HG03521 (cell line): ENCODE data around the gene TCOF1.
A peak's percentile ranks its signal among the peaks of the same experiment; 100 is the strongest.

Source experiments
- ATAC-seq: cut with Tn5 transposase; IDR thresholded peaks from one replicate; pipeline ENCODE4 v1.9.1; 2021; ENCODE audit warnings: mild to moderate bottlenecking, moderate library complexity; ENCODE audit not compliant: unreplicated experiment

The TCOF1 gene

GRCh38 chr5:150401376-150402228 is 44.1 kb downstream of the TCOF1 start:
- ATAC-seq, result no peak

GRCh38 chr5:150402229-150402773 is 44.8 kb downstream of the TCOF1 start:
- no peak for ATAC-seq

DNA sequence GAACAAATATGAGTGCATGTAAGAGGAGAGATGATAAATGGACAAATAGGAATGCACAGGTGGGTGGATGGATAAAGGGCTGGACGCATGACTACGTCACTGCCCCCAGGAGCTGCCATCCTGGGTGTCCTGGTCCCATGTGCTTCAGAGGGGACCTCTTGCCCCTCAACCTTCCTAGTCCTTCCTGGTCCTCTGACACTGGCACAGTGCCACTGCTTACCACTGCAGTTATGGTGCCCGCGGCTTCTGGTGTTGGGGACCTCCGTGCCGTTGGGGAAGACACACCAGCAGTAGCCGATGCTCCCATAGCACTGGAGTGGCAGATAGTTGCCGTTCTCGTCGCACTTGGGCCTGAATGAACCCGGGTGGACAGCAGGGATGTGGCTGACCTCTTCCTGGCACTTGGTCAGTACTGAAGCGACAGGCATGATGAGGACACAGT is 45.4 kb downstream of the TCOF1 start:
- ATAC-seq, result no peak

- ATAC-seq, result no peak
Measured at GRCh38 chr5:150404121-150404520, 46.6 kb downstream of the TCOF1 start.

- no peak for ATAC-seq
Measured at GRCh38 chr5:150404535-150404934, 47.0 kb downstream of the TCOF1 start.

DNA sequence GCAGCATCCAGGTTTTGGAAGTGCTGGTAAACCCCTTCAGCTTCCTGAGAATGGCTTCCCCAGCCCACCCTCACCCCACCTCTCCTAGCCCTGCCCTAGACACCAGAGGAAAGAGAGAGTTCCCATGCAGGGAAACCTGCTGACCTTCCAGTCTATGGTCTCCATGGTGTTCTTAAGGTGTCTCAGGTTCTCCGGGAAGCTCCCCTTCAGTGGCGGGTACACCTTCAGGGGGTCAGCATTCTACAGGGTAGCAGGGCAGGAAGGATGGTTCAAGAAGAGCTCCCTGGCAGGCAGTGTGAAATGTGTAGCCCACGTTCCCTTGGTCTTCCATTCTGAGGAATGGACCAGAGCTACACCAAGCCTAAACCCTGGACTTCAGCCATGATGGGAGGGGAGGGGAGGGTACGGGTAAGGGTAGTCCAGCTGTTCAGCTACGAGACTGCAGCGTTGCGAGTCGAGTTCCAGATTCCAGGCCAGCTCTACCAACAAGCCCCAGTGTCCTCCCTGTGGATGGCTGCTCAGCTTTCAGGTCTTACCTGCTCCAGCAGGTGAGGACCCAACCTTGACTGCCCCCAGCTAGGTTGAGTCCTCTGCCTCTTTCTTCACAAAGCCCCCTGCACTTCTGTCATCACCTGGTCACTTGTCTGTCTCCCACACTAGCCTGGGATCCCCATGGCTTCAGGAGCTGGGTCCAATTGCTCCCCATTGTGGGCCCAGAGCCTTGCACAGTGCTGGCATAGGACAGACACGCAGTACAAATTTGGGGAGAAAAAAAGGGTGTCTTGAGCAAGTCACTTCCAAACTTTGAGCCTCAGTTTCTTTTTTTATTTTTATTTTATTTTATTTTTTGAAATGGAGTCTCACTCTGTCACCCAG is 47.7 kb downstream of the TCOF1 start:
- ATAC-seq, result no peak

DNA sequence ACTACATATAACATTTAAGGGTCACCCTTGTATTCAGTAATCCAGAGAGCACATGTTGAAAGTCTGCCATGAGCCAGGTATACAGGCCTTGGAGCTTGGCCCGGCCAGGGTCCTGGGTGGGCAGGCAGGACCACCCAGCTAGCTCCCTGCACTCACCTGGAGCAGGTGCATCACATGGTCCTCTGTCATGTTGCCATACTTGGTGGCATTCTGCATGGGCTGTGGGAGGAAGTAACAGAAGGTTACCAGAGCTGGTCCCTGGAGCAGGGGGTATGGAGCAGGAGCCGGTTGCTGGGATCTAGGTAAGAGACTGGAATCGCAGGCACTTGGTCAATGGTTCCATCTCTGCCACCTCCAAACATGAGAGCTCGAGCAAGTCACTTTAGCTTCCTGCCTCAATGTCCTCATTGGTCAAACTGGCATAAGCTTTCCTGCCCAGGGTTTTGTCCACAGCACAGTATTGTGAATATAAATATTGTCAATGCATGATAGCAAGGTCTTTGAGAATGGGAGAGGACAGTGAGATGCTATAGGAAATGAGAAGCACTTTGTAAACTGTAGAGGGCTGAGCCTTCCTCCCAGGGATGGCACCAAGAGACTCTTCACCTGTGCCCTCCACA is 48.7 kb downstream of the TCOF1 start:
- ATAC-seq, result no peak

- ATAC-seq, result no peak
Measured at GRCh38 chr5:150406723-150407095, 49.2 kb downstream of the TCOF1 start.

GRCh38 chr5:150407096-150407720 is 49.7 kb downstream of the TCOF1 start:
- ATAC-seq, result no peak

DNA sequence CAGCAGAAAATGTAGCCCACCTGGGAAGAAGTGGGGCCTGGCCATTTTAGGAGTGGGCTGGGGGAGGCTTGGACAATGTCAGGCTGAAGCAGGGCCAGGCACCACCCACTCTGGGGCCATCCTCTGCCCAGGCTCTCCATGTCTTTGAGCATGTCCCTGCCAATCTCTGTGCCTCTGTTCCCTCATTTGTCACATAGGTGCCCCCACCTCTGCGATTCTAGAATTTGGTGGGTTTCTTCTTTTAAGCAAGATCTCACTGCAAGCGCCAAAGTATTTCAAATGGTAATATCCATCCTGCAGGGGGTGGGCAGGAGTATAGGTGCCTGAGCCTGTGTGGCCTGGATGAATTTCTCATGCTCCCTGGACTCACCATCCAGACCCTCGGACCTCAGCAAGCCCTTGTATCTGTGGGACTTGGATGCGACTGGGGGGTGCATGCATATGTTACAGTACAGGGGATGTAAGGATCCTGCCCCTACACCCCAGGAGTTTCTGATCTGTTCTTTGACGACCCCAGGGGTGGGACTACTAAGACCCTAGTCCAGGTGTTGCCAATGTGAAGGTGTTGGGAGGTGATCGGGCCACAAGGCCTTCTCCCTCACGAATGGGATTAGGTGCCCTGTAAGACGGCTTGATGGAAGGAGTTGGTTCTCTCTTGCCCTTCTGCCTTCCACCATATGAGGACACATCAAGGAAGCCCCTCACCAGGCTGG is 50.9 kb downstream of the TCOF1 start:
- no peak for ATAC-seq

- ATAC-seq, result peak; percentile 20
Measured at GRCh38 chr5:150409638-150410523, 52.4 kb downstream of the TCOF1 start.

DNA sequence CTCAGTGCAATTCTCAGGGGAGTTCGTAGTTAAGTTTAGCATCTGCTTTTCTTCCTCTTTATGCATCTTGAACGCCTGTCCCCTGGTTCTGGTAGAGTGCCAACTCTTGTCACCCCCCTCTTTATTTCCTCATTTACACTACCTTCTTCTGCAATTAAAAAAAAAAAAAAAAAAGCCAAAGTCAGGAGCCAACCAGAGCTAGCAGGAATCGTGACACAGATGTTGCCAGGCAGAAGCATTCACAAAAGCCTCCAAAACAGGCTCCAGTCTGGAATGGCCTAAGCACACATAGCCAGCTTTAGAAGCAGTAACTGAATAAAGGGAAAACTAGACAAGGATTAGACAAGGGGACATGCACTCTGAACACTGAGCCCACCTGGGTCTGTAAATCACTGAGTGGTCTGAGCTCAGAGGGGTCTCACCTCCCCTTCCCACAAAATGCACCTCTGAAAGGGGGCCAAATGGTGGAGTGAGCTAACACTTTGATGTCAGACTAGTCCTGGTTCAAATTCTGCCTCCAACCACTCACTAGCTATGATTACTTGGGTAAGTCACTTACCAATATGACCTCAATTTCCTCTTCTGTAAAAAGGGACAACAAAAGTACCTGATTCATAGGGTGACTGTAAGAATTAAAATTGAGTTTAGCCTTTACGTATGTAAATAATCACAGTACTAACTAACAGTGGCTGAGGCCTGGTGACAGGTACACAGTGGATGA is 53.2 kb downstream of the TCOF1 start:
- no peak for ATAC-seq

DNA sequence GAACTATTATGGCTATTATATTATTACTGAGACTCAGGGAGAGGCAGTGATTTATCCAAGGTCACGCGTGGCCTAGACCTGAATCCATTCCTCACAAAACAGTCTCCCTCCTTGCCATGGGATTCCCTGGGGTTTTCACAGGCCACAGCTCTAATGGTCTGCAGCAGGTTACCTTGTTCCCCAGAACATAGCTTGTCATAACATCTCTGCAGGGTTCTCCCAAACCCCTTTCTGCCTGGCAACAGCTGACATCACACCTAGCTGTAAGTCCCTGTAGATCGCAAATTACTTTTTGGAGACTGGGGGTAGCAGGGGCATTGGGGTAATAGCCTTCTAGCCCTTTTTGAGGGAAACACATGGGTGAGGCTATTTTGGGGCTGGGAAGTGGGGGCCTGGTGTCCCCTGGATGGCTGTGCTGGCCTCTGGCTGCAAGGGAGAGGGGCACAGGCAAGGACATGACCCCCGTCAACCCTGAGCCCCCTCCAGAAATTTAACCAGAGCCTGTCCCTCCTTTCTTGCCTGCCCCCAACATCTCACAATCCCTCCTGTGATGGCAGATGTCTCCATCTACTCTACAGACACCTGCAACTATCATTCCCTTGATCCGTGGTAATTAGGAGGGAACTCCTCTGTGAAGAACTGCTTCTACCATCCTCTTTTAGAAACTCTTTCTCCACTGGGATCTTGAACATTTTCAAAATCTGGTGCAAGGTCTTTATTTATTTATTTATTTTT is 53.9 kb downstream of the TCOF1 start:
- no peak for ATAC-seq

- ATAC-seq, result peak; percentile 61
Measured at GRCh38 chr5:150412319-150413175, 55.0 kb downstream of the TCOF1 start, which contains the start of gene CD74. Gene CD74 (minus strand): TSS chr5:150412910. CDS start chr5:150412749, 161 bp downstream.

DNA sequence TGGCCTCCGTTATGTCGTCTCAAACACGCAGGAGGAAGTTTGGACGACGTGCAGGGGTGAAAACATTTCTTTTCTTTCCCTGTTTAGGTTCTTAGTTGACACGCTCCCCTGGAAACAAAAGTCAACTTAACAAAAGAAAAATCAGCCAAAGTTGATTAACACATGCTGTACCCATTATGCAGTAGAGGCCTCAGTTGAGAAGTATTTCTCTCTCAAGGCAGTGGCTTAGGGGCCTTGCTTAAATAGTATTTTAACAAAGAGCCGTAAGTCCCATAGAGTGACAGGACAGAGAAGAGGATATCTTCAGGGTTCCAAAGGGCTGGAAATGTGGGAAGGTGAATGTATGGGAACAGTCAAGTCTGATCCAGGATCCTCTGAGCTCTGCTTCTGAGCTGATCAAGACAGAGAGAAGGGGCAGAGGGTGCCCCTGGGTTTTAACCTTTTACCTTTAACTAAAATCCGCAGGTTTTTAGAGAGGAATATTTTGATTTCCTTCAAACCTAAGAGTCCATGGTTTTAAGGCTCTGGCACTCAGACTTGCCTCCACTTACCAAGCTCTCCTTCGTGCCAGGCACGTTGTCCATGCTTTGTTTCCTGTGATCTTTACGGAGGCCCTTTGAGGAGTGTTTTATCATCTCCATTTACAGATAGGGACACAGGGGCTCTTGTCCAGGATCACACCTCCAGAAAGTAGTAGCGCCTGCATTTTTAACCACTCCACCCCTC is 55.8 kb downstream of the TCOF1 start:
- no peak for ATAC-seq
